AG08395 (cell line): ENCODE data around the gene CELA2A.
"Not testable (repeated sequence)": the region's sequence is repeated elsewhere in the genome, so short reads cannot be mapped to it uniquely, and the experiment has no call there.

Source experiments
- DNase-seq: peaks from one replicate; pipeline ENCODE4 v3.0.0; 2012; ENCODE audit warnings: mixed read lengths, low spot score

The CELA2A gene

DNA sequence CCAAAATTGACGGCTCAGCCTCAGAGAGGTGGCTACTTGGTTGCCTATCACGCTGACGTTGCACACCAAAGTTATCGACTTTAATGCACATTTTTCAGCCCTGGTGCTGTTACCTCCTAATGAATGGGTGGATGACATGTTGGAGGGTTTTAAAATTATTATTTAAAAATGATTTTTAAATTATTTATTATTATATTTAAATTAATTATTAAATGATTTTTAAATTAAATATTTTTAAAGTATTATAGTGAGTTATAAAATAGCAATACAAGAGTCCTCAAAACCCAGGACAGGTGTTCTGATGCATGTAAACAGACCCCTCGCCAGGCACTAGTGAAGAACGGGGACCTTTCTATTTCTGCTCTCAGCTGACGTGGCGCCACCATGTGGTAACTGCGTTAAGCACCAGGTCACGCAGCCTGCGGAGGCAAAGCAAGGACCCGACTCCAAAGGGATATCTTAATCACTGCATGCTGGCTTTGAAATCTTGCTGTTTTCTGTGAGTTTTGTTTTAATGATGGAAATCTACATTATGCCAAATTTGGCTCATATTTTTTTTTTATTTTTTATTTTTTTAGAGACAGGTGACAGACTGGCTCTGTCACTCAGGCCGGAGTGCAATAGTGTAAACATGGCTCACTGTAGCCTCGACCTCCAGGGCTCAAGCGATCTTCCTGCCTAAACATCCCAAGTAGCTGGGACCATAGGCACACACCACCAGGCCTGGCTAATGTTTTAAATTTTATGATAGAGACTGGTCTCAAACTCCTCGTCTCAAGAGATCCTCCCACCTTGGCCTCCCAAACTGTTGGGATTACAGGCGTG is 44.9 kb downstream of the CELA2A start:
- peak; percentile 63 for DNase-seq

- DNase-seq = no peak
These were observed 47.9 kb downstream of the CELA2A start for GRCh38 chr1:15504436-15504835.

GRCh38 chr1:15506831-15507230 is 50.3 kb downstream of the CELA2A start:
- DNase-seq = no peak

DNA sequence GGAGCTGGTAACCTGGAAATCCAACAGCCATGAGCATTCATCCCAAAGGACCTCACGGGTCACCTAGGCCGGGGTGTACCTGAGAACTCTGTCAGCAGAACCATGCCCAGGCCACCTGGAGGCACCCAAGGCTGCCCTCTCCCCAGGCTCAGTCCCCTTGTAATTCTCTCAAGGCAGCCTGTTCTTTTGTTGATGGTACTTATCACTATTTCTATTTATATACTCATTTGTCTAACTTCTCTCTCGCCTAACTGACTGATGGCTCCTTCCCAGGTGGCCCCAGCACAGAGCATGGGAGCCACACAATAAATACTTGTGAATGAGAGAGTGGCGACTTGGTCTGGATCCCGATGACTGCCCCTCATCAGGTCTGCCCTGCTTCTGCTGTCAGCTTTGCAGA is 50.7 kb downstream of the CELA2A start:
- no peak for DNase-seq

GRCh38 chr1:15508700-15509487 is 52.4 kb downstream of the CELA2A start:
- no peak for DNase-seq

- no peak for DNase-seq
These were observed 53.1 kb downstream of the CELA2A start for GRCh38 chr1:15509586-15509985.

- DNase-seq = peak; percentile 38
These were observed 54.3 kb downstream of the CELA2A start for GRCh38 chr1:15510611-15511405.

- no peak for DNase-seq
These were observed 56.7 kb downstream of the CELA2A start for GRCh38 chr1:15513192-15513591.

DNA sequence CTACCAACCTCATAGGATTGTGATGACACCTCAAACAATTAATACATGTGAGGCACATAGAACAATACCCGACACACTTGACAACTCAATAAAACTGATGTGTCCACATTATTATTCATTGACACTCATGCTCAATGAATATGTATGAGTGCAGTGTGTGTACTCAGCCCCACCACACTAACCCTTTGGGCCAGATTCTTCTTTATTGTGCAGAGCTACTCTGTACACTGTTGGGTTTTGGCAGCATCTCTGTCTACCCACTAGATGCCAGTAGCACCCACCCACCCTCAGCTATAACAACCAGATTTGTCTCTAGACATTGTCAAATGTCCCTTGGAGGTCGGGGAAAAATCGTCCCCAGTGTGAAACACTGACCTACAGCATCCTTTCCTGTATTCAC is 57.4 kb downstream of the CELA2A start:
- DNase-seq = no peak

DNA sequence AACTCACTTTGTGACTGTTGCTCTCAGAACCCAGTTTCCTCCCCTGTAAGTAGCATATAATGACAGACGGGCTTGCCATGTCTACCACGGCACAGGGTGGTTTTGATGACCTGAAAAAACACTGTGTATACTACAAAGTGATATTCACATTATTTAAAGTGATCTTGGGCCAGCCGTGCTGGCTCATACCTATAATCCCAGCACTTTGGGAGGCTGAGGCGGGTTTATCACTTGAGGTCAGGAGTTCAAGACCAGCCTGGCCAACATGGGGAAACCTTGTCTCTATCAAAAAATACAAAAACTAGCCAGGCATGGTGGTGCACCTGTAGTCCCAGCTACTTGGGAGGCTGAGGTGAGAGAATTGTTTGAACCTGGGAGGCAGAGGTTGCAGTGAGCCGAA is 58.0 kb downstream of the CELA2A start:
- not testable (repeated sequence) for DNase-seq

- DNase-seq = no peak
These were observed 58.6 kb downstream of the CELA2A start for GRCh38 chr1:15515022-15515663.

GRCh38 chr1:15519625-15520024 is 63.1 kb downstream of the CELA2A start:
- no peak for DNase-seq

- DNase-seq = not testable (repeated sequence)
These were observed 64.8 kb downstream of the CELA2A start for GRCh38 chr1:15521206-15521906.
